ENCODE data around the gene GRK5.

GRK5 gene

DNA sequence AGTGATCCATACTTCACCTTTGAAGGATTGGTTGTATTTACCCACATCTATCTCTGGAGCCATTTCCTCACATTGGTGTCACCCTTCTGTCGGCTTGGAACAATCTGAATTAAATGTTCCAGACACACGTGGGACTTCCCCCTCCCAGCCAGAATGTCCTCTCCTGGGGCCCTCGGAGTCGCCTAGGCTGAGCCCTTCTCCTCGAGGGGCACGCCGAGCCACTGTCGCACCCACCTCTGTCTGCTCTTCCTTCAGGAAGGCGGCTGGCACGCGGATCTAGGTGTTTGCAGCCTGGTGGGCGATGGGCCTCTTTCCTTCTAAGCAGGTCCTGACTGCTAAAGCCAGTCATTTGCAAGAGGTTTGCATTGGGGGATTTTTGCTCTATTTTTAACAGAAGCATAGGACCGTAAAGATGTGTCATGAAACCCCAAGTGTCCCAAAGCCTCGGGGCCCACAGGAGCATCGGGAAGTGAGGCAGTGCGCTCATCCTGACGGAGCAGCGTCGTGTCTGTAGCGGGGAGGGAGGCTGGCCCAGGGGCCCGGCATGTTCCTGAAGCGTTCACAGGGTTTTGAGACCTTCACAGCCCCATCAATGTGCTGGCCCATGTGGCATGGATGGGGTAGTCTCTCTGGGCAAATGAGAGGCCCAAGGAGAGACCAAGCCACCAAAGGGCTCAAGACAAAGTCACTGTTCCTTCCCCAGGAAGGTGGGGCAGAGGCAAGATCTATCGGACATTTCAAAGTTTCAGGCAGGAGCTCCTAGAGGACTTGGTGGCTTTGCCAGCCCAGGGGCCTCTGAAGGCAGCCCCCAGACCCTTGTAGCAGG is 248.5 kb downstream of the GRK5 start:
- H3K4me3 ChIP-seq (ENCODE audit: low read depth, low read length): no peak overlapping the region
- TF ChIP-seq, protein P1, sequence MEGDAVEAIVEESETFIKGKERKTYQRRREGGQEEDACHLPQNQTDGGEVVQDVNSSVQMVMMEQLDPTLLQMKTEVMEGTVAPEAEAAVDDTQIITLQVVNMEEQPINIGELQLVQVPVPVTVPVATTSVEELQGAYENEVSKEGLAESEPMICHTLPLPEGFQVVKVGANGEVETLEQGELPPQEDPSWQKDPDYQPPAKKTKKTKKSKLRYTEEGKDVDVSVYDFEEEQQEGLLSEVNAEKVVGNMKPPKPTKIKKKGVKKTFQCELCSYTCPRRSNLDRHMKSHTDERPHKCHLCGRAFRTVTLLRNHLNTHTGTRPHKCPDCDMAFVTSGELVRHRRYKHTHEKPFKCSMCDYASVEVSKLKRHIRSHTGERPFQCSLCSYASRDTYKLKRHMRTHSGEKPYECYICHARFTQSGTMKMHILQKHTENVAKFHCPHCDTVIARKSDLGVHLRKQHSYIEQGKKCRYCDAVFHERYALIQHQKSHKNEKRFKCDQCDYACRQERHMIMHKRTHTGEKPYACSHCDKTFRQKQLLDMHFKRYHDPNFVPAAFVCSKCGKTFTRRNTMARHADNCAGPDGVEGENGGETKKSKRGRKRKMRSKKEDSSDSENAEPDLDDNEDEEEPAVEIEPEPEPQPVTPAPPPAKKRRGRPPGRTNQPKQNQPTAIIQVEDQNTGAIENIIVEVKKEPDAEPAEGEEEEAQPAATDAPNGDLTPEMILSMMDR (conservative IDR thresholded peaks at IDR 0.05; ENCODE audit: low read depth, low read length): no peak
- no peak for DNase-seq (ENCODE audit: low read depth)

DNA sequence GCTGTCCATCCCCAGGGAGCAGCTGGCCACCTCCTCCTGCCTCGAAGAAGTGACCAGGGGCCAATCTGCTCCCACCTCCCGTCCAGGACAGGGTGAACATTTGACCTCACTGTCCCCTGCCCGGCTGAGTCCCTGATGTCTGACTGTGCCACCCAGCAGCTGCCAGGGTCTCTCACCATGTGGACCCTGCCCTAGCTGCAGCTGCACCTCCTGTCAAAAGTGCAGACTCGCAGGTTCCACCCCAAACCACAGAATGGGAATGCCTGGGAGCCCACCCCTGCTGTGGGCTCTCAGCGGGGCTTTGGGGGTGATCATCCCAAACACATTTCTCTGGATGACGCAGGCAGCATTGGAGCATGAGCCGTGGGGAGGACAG is 249.1 kb downstream of the GRK5 start:
- no peak for DNase-seq (ENCODE audit: low read depth)
- TF ChIP-seq, protein P1 (conservative IDR thresholded peaks at IDR 0.05; ENCODE audit: low read depth, low read length): no peak
- no peak overlapping the region for H3K4me3 ChIP-seq (ENCODE audit: low read depth, low read length)

DNA sequence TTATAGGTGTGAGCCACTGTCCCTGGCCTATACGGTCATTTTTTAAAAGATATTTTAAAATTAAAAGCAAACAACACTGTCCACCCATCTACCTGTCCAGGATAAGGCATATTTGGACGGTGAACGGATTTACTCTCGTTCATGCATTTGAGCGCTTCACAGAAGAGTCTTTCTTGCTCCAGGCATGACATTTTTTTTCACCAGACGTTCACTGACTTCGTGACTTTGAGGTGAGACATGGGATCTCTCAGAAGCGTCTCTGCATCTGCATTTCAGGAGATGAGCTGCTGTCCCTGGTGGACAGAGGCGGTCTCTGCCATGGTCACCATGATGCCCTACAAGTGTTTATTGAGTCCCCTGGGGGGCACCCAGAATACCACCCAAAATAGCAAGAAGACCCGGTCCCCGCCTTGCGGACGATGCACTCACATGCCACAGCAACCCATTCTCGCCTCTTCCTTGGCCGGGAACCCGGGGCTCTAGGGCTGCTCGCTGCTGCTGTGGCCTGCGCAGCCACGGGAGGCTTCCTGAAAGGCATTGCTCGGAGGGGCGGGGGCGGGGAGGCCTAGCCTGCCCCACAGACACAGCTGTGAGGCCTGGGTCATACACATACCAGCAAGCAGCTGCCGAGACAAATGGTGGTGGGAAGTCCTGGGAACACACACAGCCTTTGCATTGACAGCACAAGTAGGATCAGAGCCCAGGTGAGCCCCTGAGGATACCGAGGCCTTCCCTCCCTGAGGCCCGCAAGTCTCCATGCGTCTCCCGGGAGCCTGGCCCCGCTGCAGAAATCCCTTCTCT is 250.8 kb downstream of the GRK5 start:
- no peak for DNase-seq (ENCODE audit: low read depth)
- no peak overlapping the region for H3K4me3 ChIP-seq (ENCODE audit: low read depth, low read length)
- TF ChIP-seq, protein P1 (conservative IDR thresholded peaks at IDR 0.05; ENCODE audit: low read depth, low read length): no peak

DNA sequence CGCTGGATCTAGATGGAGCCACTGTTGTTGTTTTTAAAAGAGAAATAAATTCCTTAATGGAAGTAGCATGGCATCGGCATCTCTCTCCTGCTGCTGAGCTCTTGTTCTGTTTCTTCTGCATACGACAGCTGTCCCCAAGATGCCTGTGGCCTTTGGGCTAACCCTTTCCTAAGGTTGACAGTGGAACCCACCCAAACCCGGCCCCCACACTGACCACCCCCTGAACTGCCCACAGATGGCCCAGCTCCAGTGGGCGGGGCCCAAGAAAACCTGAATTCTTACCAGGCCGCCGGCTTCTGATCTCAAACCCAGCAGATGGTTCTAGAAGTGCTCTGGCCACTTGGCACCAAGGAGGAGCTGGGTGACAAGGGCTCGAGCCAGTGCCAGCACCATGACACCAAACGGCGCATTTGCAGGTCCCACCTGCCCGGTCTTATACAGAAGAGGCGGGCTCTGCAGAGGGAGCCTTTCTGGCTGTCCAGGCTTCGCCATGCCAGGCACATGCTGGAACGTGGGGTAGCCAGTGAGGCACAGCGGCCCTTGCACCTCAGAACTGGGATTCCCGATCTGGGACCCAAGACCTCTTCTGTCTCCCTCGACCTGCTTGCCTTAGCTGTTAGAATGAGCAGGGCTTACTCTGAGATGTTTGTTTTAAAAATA is 252.4 kb downstream of the GRK5 start:
- no peak for DNase-seq (ENCODE audit: low read depth)

DNA sequence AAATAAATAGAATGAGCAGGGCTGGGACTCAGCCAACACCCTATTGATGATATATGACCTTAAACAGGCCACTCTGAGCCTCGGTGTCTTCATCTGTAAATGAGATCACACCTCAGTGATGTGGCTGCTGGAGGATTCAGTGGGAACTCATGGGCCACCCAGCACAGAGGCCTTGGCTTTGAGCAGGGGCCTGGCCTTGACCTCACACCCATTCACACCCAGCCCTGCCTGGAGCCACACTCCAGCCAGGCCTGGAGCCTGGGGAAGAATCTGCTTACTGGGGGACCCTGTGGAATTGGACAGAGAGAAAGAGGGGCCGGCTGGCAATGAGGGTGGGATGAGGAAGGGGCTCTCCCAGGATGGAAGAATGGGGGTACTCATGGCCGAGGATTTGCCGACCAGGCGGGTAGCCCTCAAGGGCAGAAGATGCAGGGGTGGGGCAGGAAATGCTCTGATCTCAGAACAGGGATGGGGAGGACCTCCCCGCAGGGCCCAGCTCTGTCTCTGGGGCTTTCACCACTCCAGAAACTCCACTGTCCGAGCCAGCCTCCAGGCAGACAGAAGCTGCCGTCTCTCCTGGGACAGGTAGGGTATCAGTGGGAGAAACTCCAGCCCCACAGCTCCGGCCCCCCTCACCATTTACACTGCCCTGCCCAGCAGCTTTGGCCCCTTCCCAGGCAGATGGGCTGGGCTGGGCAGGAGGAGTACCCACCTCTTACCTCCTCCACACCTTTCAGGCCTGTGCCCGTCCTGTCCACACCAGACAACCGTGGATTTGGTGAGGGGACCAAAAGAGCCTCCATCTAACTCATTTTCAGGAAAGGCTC is 253.2 kb downstream of the GRK5 start:
- no peak overlapping the region for H3K4me3 ChIP-seq (ENCODE audit: low read depth, low read length)
- DNase-seq (ENCODE audit: low read depth): no peak
- TF ChIP-seq, protein P1 (conservative IDR thresholded peaks at IDR 0.05; ENCODE audit: low read depth, low read length): no peak

More for the DNA sequence above, 252.4 kb downstream of the GRK5 start:
- no peak overlapping the region for H3K4me3 ChIP-seq (ENCODE audit: low read depth, low read length)
- TF ChIP-seq, protein P1 (conservative IDR thresholded peaks at IDR 0.05; ENCODE audit: low read depth, low read length): no peak

DNA sequence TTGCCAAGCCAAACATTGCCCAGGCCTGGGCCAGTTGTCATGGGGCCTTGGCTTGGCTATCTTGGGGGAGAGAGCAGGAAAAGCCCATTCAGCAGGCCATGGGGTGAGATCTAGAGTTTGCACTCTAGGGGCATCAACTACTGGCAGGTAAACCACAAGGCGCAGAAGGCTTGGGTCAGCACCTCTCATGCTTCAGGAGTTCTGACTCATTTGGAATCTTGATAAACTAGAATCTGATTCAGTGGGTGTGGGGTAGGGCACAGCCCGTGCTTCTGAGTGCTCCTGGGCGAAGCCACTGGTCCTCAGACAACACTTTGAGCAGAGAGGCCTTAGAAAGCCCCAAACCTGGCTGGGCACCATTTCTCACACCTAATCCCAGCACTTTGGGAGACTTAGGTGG is 254.0 kb downstream of the GRK5 start:
- TF ChIP-seq, protein P1 (conservative IDR thresholded peaks at IDR 0.05; ENCODE audit: low read depth, low read length): no peak
- no peak overlapping the region for H3K4me3 ChIP-seq (ENCODE audit: low read depth, low read length)
- no peak for DNase-seq (ENCODE audit: low read depth)

Measured in choroid plexus epithelial cell (primary cell).